Transverse colon (tissue), 4 donors: ENCODE measurements around the gene BST1. TPM values are rescaled to one million over a fixed set of nuclear protein-coding genes. Genes with fewer than 3 reads are reported as not detected.
"Not testable (repeated sequence)": the region's sequence is repeated elsewhere in the genome, so short reads cannot be mapped to it uniquely, and the experiment has no call there.

Experiments
- DNase-seq: peaks from one replicate; pipeline ENCODE4 v3.0.0-alpha.2; 2019
- H3K27ac ChIP-seq, 4 donors: fragments of 200-600 bp; sonication (generic); 2 replicates each; pipeline ENCODE4 v1.5.1; 2016 to 2018; ENCODE audit warnings: inconsistent platforms in 4 of 4
- H3K27me3 ChIP-seq: fragments of 200-600 bp; sonication (generic); 2 replicates; pipeline ENCODE4 v1.5.1; 2017; ENCODE audit warnings: inconsistent platforms
- H3K36me3 ChIP-seq, 4 donors: fragments of 200-600 bp; sonication (generic); 2 replicates each; pipeline ENCODE4 v1.5.1; 2017 to 2019; ENCODE audit warnings: inconsistent platforms in 4 of 4
- H3K4me1 ChIP-seq, 4 donors: fragments of 200-600 bp; sonication (generic); 2 replicates each; pipeline ENCODE4 v1.5.1; 2017 to 2020; ENCODE audit warnings: inconsistent platforms in 4 of 4
- H3K4me3 ChIP-seq, 4 donors: fragments of 200-600 bp; sonication (generic); 1 replicate in 1 of 4; 2 replicates in 3 of 4; pipeline versions ENCODE4 v1.5.1 to v1.6.1; 2017 to 2019; ENCODE audit warnings: inconsistent platforms in 4 of 4
- H3K9me3 ChIP-seq, 2 donors: fragments of 200-600 bp; sonication (generic); 2 replicates each; pipeline ENCODE4 v1.5.1; 2017 to 2019; ENCODE audit warnings: inconsistent platforms in 2 of 2
- CTCF ChIP-seq, 5 experiments: fragments of 200-600 bp in 3 of 5; fragments of 450-650 bp in 2 of 5; sonication (generic) in 3 of 5; IDR thresholded peaks; 1 replicate in 2 of 5; 2 replicates in 3 of 5; pipeline ENCODE4 v1.5.1; 2016 to 2017; ENCODE audit warnings: antibody characterized with exemption in 5 of 5, inconsistent platforms in 3 of 5, mild to moderate bottlenecking in 2 of 5, moderate library complexity in 1 of 5
- EP300 ChIP-seq: sonication (generic); formaldehyde crosslinking; IDR thresholded peaks from one replicate; pipeline ENCODE4 v1.6.1; 2017; ENCODE audit warnings: antibody characterized with exemption, low read depth
- POLR2A ChIP-seq: fragments of 450-650 bp; IDR thresholded peaks from one replicate; pipeline ENCODE4 v1.6.1; 2016; ENCODE audit warnings: antibody characterized with exemption, mild to moderate bottlenecking, moderate library complexity
- POLR2AphosphoS5 ChIP-seq, 3 donors: sonication (generic); formaldehyde crosslinking; IDR thresholded peaks; one replicate each; pipeline ENCODE4 v1.6.1; 2016; ENCODE audit warnings: antibody characterized with exemption in 3 of 3
- WGBS, 2 donors: methylation state at CpG; one replicate each; pipeline ENCODE4 v1.1.5; 2018; ENCODE audit warnings: low coverage in 1 of 2; 5-methylcytosine and 5-hydroxymethylcytosine counted together
- in situ Hi-C, 4 donors: fragments of 200-750 bp; cut with MboI; loops; one replicate each; pipeline versions ENCODE4 v1.15.0 to v1.15.1; 2017; ENCODE audit warnings: low sequenced_read_pairs in 3 of 4, low pct_ligation_motif_present in 1 of 4, low pct_unique_long_range_greater_than_20kb in 1 of 4
- intact Hi-C: fragments of 100-400 bp; cut with DNase I; formaldehyde crosslinking; loops from one replicate; pipeline ENCODE4 v1.15.1; 2023; ENCODE audit warnings: low total_unique reads
- total RNA-seq, 4 donors: library from RNA; depleted of rRNA; stranded (reverse); fragments of >200 nt; gene quantifications; one replicate each; pipeline ENCODE4 v1.1.0, GENCODE V29; 2016

Gene BST1
- total RNA-seq, 4 donors from 2014 or later: 4.3 to 19.4 TPM; not detected in 2

- no peak for TF ChIP-seq POLR2A
- TF ChIP-seq CTCF (IDR thresholded peaks at IDR 0.05): no peak
- no peak for TF ChIP-seq POLR2AphosphoS5 (IDR thresholded peaks at IDR 0.05)
- TF ChIP-seq EP300: no peak
- in situ Hi-C loops (no loop called here), intact Hi-C loops (no loop called here)
- Histone ChIP-seq H3K9me3 (no peaks in the 10 kb centered on the region), H3K4me1 (peaks cover 0 to 2% (median 0%) of the 10 kb centered on the region in 4 donors), H3K27me3 (no peaks in the 10 kb centered on the region), H3K27ac (no peak overlapping the region), H3K36me3 (no peaks in the 10 kb centered on the region), H3K4me3 (no peak overlapping the region)
- no peak for DNase-seq
- 67 to 69% methylated on average over 3 to 4 of the region's 4 CpGs for WGBS, 2 donors
Observed at GRCh38 chr4:15757054-15757453, 54.2 kb downstream of the BST1 start.

GRCh38 chr4:15758294-15758693, 55.4 kb downstream of the BST1 start:
- H3K9me3 ChIP-seq: no peaks in the 10 kb centered on the region
- H3K27me3 ChIP-seq: no peaks in the 10 kb centered on the region
- no peak overlapping the region for H3K4me3 ChIP-seq
- 91 to 93% methylated on average over 4 of the region's 4 CpGs for WGBS, 2 donors
- DNase-seq: no peak
- H3K27ac ChIP-seq: no peak overlapping the region
- in situ Hi-C loops (no loop called here), intact Hi-C loops (no loop called here)
- H3K36me3 ChIP-seq: no peaks in the 10 kb centered on the region
- H3K4me1 ChIP-seq: peaks cover 0 to 2% (median 0%) of the 10 kb centered on the region in 4 donors
- no peak for TF ChIP-seq CTCF (IDR thresholded peaks at IDR 0.05)
- TF ChIP-seq EP300: no peak
- no peak for TF ChIP-seq POLR2A
- TF ChIP-seq POLR2AphosphoS5 (IDR thresholded peaks at IDR 0.05): no peak

GRCh38 chr4:15762460-15762859, 59.6 kb downstream of the BST1 start:
- in situ Hi-C loops, H3K27ac ChIP-seq, DNase-seq, H3K27me3 ChIP-seq, H3K9me3 ChIP-seq, H3K4me1 ChIP-seq, H3K36me3 ChIP-seq, H3K4me3 ChIP-seq, intact Hi-C loops: not testable (repeated sequence)

GRCh38 chr4:15765391-15765790, 62.5 kb downstream of the BST1 start:
- Histone ChIP-seq H3K4me3 (no peak overlapping the region), H3K27me3 (no peaks in the 10 kb centered on the region), H3K9me3 (no peaks in the 10 kb centered on the region), H3K4me1 (peaks cover 0 to 9% (median 0%) of the 10 kb centered on the region in 4 donors), H3K27ac (no peak overlapping the region), H3K36me3 (no peaks in the 10 kb centered on the region)
- no peak for TF ChIP-seq POLR2AphosphoS5 (IDR thresholded peaks at IDR 0.05)
- no peak for TF ChIP-seq POLR2A
- no peak for TF ChIP-seq EP300
- TF ChIP-seq CTCF (IDR thresholded peaks at IDR 0.05): no peak
- no peak for DNase-seq
- intact Hi-C loops: no loop called here
- 60 to 86% methylated on average over 5 to 6 of the region's 6 CpGs for WGBS, 2 donors
- in situ Hi-C loops: no loop called here
